Uterus (tissue), 2 donors: ENCODE data around the gene C8G.

Experiments used
- CTCF ChIP-seq, 4 experiments: fragments of 200-600 bp in 2 of 4; fragments of 450-650 bp in 2 of 4; sonication (generic) in 2 of 4; IDR thresholded peaks; one replicate each; pipeline ENCODE4 v1.5.1; 2016 to 2019; ENCODE audit warnings: antibody characterized with exemption in 4 of 4, mild to moderate bottlenecking in 2 of 4, moderate library complexity in 1 of 4
- POLR2A ChIP-seq, 2 donors: fragments of 450-650 bp; IDR thresholded peaks; one replicate each; pipeline ENCODE4 v1.6.1; 2016; ENCODE audit warnings: antibody characterized with exemption in 2 of 2, mild to moderate bottlenecking in 1 of 2, moderate library complexity in 1 of 2

GRCh38 chr9:136936645-136937170 lies 8.3 kb upstream of the C8G start:
- TF ChIP-seq POLR2A (IDR thresholded peaks at IDR 0.05) (no peak), CTCF (IDR thresholded peaks at IDR 0.05) (no peak)
